HG03442 (cell line): ENCODE measurements around the gene CCL28.
"Not testable (repeated sequence)": the region's sequence is repeated elsewhere in the genome, so short reads cannot be mapped to it uniquely, and the experiment has no call there.

Experiments used
- ATAC-seq: cut with Tn5 transposase; IDR thresholded peaks from one replicate; pipeline ENCODE4 v1.9.1; 2021; ENCODE audit warnings: mild to moderate bottlenecking, moderate library complexity; ENCODE audit not compliant: unreplicated experiment

The CCL28 gene, protein sequence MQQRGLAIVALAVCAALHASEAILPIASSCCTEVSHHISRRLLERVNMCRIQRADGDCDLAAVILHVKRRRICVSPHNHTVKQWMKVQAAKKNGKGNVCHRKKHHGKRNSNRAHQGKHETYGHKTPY

DNA sequence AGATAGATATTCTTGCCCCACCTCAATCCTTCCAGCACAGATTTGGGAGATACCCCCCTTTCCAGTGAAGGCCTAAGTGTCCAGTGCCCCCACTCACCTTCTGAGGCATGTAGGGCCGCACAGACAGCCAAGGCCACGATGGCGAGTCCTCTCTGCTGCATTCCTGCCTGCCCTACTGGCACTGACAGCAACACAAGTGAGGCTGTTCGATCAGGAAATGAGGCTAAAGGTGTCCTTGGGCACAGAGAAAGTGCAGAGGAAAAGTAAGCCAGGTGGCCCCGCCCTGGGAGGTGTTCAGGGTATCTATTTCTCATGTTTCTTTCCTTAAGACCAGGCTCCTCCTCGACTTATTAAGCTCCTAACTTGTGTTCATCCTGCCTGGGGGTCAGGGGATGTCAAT lies at the start of gene CCL28:
Gene CCL28 (minus strand): TSS at position 236 of the 400 bp plus-strand sequence. CDS start 75 bp downstream, at position 161.
- no peak for ATAC-seq

DNA sequence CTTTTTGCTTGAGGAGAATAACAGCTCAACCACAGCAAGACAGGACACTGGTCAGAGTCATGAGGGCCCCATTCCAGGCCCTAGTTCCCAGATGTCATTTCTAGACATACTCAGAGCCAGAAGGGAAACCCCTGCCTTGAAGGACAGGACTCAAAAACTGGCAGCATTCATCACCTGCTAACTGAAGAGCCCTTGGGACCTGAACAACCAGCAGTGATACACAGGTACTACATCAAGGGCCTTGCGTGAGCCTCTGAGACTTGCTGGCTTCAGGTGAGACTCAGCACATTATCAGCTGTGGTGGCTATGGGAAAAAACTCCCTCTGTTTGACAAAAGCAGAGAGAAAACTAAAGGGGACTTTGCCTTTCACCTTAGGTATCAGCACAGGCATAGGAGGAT lies 48.9 kb upstream of the CCL28 start:
- ATAC-seq: no peak

DNA sequence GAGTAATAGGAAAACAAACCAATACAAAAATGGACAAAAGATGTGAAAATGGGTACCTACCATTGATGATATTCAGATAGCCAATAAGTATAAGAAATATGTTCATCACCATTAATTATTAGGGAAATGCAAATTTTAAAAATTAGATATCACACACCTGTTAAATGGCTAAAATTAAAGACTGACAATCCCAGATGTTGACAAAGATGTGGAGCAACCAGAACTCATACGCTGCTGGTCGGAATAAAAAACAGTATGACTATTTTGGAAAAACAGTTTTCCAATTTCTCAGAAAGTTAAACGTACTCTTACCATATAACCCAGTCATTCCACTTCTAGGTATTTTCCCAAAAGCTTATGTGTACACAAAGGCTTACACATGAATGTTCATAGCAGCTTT lies 44.4 kb upstream of the CCL28 start:
- ATAC-seq: no peak

DNA sequence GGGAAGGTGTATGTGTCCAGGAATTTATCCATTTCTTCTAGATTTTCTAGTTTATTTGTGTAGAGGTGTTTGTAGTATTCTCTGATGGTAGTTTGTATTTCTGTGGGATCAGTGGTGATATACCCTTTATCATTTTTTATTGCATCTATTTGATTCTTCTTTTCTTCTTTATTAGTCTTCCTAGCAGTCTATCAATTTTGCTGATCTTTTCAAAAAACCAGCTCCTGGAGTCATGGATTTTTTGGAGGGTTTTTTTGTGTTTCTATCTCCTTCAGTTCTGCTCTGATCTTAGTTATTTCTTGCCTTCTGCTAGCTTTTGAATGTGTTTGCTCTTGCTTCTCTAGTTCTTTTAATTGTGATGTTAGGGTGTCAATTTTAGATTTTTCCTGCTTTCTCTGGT lies 29.4 kb upstream of the CCL28 start:
- ATAC-seq: not testable (repeated sequence)

DNA sequence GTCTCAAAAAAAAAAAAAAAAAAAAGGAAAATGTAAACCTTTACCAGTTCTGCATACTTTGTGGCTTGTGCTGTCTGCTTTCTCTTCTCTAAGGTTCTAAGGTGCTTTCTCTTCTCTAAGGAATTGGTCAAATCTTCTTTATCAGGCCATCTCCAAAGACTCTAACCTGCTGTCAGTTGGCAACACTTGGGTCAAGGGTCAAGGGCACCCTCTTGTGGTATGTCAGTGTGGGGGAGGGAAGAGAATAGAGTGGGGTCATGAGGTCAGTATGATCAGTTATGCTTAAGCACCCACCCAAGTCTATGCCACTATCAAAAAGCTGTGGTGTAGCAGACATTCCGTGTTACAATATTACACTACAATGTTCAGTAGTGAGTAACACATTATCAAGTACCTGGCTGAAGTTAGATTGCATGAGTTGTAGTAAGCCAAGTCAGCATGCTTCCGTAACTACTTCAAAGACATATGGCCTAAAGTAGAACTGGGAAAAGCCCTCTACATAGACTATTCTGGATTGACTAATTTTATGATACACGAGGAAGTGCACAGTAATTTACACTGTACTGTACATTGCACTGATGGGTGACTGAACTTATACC lies 25.0 kb upstream of the CCL28 start:
- no peak for ATAC-seq

DNA sequence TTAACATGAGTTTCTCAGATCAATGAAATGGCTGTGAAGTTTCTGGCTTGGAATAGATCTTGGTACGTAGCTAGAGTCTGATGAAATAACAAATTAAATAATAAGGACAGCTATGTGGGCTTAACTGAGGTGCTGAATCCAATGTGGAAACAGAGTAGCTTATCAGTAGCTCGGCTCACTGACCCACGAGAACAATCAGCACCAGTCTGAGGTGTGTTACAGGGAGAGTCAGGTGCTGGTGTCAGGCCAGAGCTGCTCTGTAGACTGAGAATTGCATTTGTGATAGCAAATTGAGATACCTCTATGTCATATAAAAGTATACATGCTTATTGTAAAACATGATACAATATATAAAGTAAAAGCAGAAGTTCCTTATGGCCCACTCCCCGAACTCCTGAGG lies 21.2 kb upstream of the CCL28 start:
- no peak for ATAC-seq

DNA sequence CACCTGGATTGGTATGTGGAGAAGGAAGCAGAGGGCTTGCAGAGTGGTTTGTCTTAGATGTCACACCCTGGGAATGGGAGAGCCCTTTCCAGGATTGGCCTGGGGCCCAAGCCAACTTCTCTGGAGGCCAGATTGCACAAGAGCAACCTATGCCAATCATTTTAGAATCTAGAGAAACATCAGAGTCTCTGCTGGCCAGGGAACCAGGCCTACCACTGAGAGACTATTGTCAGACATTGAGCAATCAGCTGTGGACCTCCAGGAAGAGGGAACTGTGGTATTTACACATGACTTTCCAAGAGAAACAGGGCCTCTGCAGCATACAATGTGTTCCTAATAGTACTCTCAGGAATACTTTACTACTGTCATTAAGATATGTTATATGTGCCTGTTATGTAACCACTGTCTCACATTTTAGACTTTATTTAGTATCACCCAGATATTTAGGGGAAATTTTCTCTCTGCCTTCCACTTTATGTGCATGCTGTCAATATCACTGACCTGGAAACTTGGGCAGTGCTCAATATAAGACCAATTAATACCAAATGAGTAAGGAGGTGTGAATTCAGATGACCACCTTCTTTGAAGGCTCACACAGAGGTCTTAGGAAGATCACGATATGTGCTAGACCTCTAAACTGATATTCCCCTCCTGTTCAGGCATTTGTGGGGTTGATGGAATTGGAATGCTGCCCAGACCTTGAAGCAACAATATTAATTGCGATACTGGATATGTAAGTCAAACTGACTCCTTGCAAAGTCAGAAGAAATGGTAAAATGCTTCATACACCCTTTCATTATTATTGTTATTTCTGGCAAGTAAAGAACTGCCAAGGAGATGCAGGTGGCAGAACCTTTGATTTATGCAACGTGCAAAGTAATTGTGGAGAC lies 20.5 kb upstream of the CCL28 start:
- ATAC-seq: no peak

DNA sequence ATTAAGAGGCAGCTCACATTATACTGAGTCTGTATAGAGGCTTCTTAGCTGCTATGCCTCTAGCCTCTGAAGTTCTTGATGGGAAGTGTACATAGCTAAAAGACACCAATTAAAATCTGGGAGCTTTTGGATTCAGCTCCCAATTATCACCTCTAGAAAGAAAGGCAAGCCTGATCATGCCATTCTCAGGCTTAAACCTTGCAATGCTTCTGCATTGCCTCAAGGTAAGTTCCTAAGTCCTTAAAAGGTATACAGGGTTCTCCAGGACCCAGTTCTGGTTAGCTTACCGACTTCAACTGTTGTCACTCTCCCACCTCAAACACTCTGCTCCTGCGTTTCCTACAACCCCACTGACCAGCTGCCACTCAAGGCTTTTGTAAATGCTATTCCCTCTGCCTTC lies 17.5 kb upstream of the CCL28 start:
- no peak for ATAC-seq

DNA sequence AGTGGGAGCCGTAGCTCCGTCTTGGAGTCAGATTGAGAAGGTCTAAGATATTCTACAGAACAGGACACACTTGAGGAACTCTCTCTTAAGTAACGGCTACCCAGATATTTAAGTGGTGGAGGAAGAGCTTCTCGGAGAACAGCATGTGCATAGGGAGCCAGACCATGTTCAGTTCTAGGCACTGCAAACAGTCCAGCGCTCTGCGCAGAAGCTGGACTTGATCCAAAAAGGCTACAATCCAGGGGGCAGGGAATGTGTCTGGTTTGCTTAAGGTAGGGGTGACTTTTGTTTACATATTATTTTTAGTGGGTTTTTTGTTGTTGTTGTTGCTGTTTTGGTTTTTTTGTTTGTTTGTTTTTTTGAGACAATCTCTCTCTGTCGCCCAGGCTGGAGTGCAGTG lies 16.8 kb upstream of the CCL28 start:
- no peak for ATAC-seq

DNA sequence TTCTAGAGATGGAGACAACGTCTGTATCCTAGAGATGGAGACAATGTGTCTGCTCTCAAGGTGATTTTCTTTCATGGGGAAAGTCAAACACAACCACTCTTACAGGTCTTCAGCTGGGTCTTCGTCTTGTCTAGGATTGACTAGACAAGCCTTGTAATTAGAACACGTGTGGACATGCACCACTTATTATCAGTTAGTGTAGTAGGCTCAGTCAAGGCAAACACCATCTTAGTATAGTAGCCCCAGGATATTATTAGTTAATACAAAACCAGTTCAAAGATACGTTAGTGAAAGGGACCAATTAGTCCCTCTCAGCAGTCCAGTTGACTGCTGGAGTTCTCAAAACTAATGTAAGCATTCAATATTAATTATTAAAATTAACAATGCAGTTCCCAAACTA lies 15.1 kb upstream of the CCL28 start:
- no peak for ATAC-seq

DNA sequence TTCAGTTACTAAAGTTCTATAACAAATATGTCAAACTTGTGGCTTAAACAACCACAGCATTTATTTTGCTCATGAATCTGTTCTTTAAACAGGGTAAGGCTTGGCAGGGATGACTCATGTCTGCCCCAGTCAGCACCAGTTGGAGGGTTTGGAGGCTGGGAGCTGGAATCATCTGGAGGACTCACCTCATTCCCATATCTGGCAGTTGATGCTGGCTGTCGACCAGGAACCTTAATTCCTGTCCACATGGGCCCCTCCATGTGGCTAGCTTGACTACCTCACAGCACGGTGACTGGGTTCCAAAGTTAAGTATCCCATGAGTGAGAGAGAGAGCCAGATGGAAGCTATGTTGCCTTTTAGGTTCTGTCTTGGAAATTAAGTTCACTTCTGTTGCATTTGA lies 13.8 kb upstream of the CCL28 start:
- no peak for ATAC-seq

DNA sequence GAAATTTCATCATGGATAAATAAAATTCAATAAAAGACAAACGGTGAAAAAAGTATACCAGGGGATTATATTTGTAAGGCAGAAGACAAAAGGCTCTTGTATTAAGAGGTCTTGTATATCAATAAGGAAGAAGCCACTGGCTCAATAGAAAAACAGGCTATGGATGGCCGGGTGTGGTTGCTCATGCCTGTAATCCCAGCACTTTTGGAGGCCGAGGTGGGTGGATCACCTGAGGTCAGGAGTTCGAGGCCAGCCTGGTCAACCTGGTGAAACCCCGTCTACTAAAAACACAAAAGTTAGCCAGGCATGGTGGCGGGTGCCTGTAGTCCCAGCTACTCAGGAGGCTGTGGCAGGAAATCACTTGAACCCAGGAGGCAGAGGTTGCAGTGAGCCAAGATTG lies 10.9 kb upstream of the CCL28 start:
- not testable (repeated sequence) for ATAC-seq

DNA sequence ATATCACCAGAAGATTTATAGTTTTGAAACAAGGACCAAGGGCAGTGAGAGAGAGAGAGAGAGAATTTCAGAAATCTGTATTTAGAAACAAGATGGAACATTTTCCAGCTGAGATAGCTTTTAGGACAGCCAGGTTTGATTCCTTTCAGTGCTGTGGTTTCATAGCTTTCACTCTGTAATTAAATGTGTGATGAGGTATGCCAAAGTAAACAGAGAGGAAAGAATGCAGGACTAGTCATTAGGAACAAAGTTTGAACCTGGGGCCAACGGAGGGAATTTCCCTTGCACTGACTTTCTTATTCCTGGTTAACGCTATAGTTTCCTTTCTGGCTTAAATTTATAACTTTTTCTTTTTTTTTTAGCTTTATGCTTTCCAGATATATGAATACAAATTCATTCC lies 10.0 kb upstream of the CCL28 start:
- ATAC-seq: no peak

DNA sequence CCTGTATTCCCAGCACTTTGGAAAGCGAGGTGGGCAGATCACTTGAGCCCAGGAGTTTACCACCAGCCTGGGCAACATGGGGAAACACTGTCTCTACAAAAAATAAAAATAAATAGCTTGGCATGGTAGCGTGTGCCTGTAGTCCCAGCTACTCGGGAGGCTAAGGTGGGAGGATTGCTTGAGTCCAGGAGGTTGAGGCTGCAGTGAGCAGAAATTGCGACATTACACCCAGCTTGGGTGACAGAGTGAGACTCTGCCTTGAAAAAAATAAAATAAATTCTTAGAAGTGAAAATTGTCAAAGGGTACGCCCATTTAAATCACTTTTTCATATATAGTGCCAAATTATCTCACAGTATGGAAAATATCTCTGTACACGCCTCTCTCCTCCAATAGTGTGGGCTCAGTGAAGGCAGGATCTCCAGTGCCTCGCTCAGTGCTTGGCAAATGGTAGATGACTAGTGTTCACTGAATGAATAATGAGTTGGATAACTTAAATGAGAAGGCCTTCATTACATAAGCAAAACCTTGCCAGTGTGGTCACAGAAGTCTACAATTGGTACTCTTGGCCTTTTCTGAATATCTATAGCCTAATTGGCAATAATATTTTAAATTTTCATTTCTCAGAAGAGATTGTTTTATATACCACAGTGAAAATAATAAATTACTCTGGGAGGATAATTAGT lies 9.4 kb upstream of the CCL28 start:
- ATAC-seq: no peak

DNA sequence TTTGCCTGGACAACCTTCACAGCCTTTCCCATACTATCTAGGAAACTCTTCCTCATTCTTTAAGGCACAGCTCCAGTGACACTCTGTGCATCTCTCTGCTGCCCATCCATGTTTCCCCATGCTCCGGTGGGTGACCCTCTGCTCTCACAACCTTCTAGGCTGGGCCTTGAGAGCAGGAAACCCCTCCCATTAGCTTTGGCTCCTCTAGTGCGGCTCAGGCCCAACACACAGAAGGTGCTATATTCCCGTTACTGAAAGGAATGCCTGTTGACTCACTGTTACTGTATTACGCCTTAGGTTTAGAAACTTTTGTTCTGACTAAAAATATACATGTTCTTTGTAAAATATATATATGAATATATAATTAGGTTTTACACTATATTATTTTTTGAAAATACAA lies 8.1 kb upstream of the CCL28 start:
- no peak for ATAC-seq

DNA sequence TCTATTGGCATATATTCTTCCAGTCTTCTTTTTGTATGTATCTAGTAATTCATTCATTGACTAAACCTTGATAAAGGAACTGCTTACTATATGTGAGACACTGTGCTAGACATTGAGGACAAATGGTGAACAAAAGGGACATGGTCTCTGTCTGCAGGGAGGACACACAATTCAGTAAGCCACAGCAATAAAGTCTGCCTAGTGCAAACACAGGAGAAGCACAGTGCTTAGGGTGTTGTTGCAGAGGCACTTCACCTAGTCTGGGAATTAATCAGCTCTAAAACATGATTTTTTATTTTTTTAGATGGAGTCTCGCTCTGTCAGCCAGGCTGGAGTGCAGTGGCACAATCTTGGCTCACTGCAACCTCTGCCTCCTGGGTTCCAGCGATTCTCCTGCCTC lies 6.4 kb upstream of the CCL28 start:
- ATAC-seq: no peak

DNA sequence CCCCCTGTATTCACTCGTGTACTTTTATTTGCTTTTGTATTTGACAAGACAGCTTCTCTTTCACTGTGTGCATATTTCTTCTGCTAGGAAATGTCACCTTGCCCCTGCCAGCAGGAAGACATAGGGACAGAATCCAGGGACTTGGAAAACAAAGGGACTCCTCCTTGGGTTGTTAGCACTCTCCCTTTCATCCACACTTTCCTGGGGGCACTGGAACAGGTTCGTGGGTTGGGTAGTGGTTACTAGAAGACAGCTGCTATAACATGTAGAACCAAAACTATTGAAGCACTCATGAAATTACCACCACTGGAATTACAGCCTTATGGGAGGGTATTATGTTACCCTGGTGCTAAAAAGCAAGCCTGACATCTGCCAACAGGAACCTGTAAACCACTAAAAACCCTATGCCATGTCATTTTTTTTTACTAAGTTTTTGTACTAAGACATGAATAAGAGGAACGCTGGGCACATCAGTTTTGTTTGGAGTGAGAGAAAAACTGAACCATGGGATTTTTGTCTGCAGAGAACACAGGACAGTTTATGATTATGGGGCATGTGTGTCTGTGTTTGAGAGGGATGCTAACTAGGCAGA lies 4.7 kb upstream of the CCL28 start:
- no peak for ATAC-seq

DNA sequence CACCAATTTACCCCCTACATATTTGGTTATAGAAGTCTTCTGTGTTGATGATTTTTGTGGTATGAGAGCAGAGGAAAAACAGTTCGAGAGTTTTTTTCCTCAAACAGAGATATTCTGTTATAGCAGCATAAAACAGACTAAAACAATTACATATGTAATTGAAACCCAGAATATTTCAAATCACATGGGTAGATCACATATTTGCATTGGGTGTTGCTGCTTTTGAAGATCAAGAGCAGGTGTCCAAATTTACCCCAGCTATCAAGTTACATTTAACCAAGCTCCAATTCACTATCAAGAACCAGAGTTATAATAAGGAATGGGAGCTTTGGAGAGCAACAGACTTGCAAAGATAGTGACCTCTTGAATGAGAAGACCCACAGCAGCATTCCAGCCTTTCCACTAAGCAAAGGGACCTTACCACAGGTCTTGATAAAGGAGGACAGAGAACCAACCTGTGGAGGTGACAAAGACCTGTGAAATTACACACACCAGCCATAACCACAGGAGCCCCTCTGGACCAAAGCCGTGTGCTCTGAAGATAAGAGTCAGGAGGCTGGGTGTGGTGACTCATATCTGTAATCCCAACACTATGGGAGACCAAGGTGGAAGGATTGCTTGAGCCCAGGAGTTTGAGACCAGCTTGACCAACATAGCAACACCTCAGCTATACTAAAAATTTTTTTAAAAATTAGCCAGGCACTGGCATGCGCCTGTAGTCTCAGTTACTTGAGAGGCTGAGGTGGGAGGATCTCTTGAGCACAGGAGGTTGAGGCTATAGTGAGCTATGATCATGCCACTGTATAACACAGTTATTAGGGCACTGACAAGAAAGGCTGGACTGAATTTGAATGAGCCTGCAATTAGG lies 4.0 kb upstream of the CCL28 start:
- no peak for ATAC-seq

DNA sequence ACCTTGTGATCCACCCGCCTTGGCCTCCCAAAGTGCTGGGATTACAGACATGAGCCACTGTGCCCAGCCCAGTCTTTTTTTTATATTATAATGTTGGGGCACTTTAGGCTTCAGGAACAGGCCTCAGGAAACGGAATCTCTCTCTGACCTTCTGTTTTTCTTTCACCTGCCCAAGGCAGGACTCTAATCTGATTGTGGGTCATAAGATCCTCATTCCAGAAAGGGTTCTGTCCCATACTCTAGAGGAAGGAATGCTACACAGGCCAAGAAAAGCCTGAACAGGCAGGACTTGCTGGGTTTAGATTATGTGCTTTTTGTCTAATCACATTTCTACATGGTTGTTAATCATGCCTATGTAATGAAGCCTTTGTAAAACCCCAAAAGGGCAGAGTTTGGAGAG lies 1.8 kb upstream of the CCL28 start:
- no peak for ATAC-seq

DNA sequence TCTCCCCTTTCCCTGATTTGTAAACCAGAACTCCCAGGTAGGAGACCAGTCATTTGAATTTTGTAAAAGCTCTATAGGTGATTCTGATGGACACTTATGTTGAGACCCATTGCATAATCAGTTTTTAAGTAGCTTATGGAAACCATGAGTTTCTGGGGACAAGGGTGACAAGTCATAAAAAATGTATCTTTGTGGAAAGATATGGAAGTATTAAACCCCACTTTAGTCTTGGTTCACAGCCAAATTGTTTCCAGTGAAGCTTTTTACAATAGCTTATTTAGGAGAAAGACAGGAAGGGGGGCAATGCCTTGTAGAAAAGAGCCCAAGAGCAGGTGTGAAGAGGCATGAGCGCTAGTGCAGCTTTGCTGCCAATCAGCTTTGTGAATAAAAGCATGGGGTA lies 453 bp upstream of the CCL28 start:
- ATAC-seq: no peak
